Activated CD4-positive, alpha-beta T cell treated with anti-CD3 and anti-CD28 coated beads for 36 hours (primary cell): ENCODE measurements around the gene MS4A4A. TPM values are rescaled to one million over a fixed set of nuclear protein-coding genes. Genes with fewer than 3 reads are reported as not detected.

Experiments
- ATAC-seq: fragments of 200-7000 bp; cut with Tn5 transposase; one replicate; pipeline ENCODE4 v1.10.0; 2021; ENCODE audit warnings: mild to moderate bottlenecking, moderate library complexity
- CTCF ChIA-PET: fragments of 350-600 bp; sonication (Branson Sonifier 250); formaldehyde crosslinking; loops from one replicate; lab custom pipeline; 2021; ENCODE audit warnings: antibody characterized with exemption; lab: Charles Lee
- POLR2A ChIA-PET: fragments of 350-600 bp; sonication (Branson Sonifier 250); formaldehyde crosslinking; loops from one replicate; lab custom pipeline; 2021; ENCODE audit warnings: antibody characterized with exemption, inconsistent platforms; lab: Charles Lee
- DNase-seq: peaks from one replicate; pipeline ENCODE4 v3.0.0-alpha.2; 2020
- H3K27ac Mint-ChIP-seq: one replicate; pipeline ENCODE4 v1.8.0; 2021; ENCODE audit warnings: mixed read lengths
- H3K27me3 Mint-ChIP-seq: one replicate; pipeline ENCODE4 v1.8.0; 2021; ENCODE audit warnings: mixed read lengths
- H3K36me3 Mint-ChIP-seq: one replicate; pipeline ENCODE4 v1.8.0; 2021; ENCODE audit warnings: low read depth, mixed read lengths
- H3K4me1 Mint-ChIP-seq: one replicate; pipeline ENCODE4 v1.8.0; 2021; ENCODE audit warnings: mixed read lengths
- H3K4me3 Mint-ChIP-seq: one replicate; pipeline ENCODE4 v1.8.0; 2021; ENCODE audit warnings: mild to moderate bottlenecking, moderate library complexity, mixed read lengths
- H3K9me3 Mint-ChIP-seq: one replicate; pipeline ENCODE4 v1.8.0; 2021; ENCODE audit warnings: low read depth, mixed read lengths
- intact Hi-C, 2 experiments: fragments of 100-400 bp; cut with DNase I in 1 of 2; cut with micrococcal nuclease in 1 of 2; formaldehyde crosslinking; loops; one replicate each; pipeline versions ENCODE4 v1.14.2 to v1.15.1; 2022 to 2024; cut with DNase I, micrococcal nuclease
- total RNA-seq, 2 experiments: library from RNA; stranded (reverse); gene quantifications; one replicate each; pipeline ENCODE4 v1.2.3, GENCODE V29; 2021

The MS4A4A gene
- not detected for total RNA-seq

GRCh38 chr11:60280412-60280811 lies at the start of gene MS4A4A:
TSS of gene MS4A4A (plus strand) at chr11:60280666. CDS start at chr11:60280676, 10 bp downstream.
- intact Hi-C loops, result no loop called here
- Mint-ChIP-seq H3K36me3 (no peaks in the 10 kb centered on the region), H3K4me1 (no peaks in the 10 kb centered on the region), H3K9me3 (no peaks in the 10 kb centered on the region), H3K4me3 (no peak within 1 kb of the TSS), H3K27ac (no peak within 1 kb of the TSS), H3K27me3 (peaks cover 12% of the 10 kb centered on the region)
- DNase-seq (no peak), ATAC-seq (no peak)
- ChIA-PET CTCF (no interaction called here), POLR2A (no interaction called here)

DNA sequence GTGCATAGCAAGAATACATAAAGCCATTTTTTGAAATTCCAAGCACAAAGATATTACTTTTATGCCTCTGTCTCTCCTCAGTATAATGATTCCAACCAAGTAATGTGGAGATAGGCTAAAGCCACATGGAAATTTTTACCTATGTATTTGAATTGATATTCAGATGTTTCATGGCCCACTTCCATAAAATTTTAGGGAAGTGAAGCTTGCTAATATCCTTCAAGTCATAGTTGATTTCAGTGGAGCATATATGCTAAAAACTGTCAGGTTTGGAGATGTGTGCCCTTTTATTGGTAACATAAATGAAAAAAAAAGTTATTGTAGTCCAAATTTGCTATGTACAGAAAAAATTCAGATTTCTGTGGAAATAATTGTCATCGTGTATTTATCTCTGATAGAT lies 49.8 kb upstream of the MS4A4A start:
- DNase-seq (no peak), ATAC-seq (no peak)
- no peaks in the 10 kb centered on the region for H3K4me1 Mint-ChIP-seq
- H3K27me3 Mint-ChIP-seq, result peaks cover 4% of the 10 kb centered on the region
- no peaks in the 10 kb centered on the region for H3K36me3 Mint-ChIP-seq
- H3K9me3 Mint-ChIP-seq, result no peaks in the 10 kb centered on the region
- intact Hi-C loops, result no loop called here
- ChIA-PET CTCF (interaction anchor here (0.6 to 0.8 kb wide), 2 partner anchors 41 to 154 kb away, joined by 3 read pairs; no protein-coding TSS in a partner anchor), POLR2A (no interaction called here)
- no peak overlapping the region for H3K27ac Mint-ChIP-seq
- no peak overlapping the region for H3K4me3 Mint-ChIP-seq

DNA sequence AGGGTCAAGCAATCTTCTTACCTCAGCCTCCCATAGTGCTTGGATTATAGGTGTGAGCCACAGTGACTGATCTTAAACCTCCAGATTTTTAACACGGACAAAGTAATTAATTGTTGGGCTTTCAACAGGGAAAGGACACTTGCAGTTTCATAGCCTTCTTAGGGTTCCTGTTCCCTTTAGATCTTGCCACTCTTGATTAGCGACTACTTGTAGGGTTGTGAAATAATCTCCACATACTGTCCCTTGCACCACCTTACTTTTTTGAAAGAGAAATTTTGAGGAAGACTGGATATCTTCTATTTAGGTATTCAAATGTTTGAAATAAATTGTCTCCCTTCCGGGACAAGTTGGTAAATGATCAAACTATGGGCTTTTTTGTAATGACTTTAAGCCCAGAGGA lies 45.1 kb upstream of the MS4A4A start:
- Mint-ChIP-seq H3K36me3 (no peaks in the 10 kb centered on the region), H3K4me1 (no peaks in the 10 kb centered on the region), H3K27ac (no peak overlapping the region), H3K4me3 (no peak overlapping the region), H3K9me3 (no peaks in the 10 kb centered on the region), H3K27me3 (peaks cover 8% of the 10 kb centered on the region)
- ChIA-PET POLR2A (no interaction called here), CTCF (no interaction called here)
- no peak for ATAC-seq
- intact Hi-C loops, result no loop called here
- no peak for DNase-seq

DNA sequence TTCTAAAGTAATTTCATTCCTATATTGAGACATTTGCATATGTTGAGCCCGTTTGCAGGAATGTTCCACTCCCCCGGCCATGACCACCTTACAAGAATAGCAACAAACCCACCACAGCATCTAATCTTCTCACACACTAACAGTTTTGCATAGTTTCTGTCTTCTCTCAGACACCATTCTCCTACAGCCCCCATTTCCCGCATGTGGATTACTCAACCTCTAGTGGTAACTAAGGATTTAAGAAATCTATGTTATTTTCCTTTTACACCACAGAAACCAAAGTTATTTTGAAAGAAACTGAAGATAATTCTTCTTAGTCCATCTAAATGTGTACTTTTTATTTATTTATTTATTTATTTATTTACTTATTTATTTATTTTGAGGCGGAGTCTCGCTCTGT lies 39.8 kb upstream of the MS4A4A start:
- Mint-ChIP-seq H3K4me3 (no peak overlapping the region), H3K36me3 (no peaks in the 10 kb centered on the region), H3K27ac (no peak overlapping the region), H3K9me3 (no peaks in the 10 kb centered on the region), H3K4me1 (no peaks in the 10 kb centered on the region), H3K27me3 (peaks cover 14% of the 10 kb centered on the region)
- intact Hi-C loops, result no loop called here
- no peak for DNase-seq
- no peak for ATAC-seq
- ChIA-PET CTCF (no interaction called here), POLR2A (no interaction called here)

- CTCF ChIA-PET, result no interaction called here
- no peak for ATAC-seq
These were observed 38.7 kb upstream of the MS4A4A start for GRCh38 chr11:60241786-60242185.

GRCh38 chr11:60242740-60243239 lies 37.7 kb upstream of the MS4A4A start, which contains the start of gene MS4A4E:
TSS of gene MS4A4E (minus strand) at chr11:60243137. CDS start at chr11:60230055, 13,082 bp downstream.
- POLR2A ChIA-PET, result no interaction called here
- intact Hi-C loops, result no loop called here
- Mint-ChIP-seq H3K9me3 (no peaks in the 10 kb centered on the region), H3K27ac (no peak within 1 kb of the TSS), H3K4me3 (no peak within 1 kb of the TSS), H3K27me3 (peaks cover 18% of the 10 kb centered on the region), H3K4me1 (no peaks in the 10 kb centered on the region), H3K36me3 (no peaks in the 10 kb centered on the region)
- DNase-seq (no peak), ATAC-seq (no peak)
- CTCF ChIA-PET, result no interaction called here

More at GRCh38 chr11:60241786-60242185, 38.7 kb upstream of the MS4A4A start:
- H3K27ac Mint-ChIP-seq, result no peak overlapping the region
- peaks cover 16% of the 10 kb centered on the region for H3K27me3 Mint-ChIP-seq
- intact Hi-C loops, result no loop called here
- POLR2A ChIA-PET, result no interaction called here
- H3K9me3 Mint-ChIP-seq, result no peaks in the 10 kb centered on the region
- no peak for DNase-seq
- no peaks in the 10 kb centered on the region for H3K4me1 Mint-ChIP-seq
- H3K4me3 Mint-ChIP-seq, result no peak overlapping the region
- H3K36me3 Mint-ChIP-seq, result no peaks in the 10 kb centered on the region

DNA sequence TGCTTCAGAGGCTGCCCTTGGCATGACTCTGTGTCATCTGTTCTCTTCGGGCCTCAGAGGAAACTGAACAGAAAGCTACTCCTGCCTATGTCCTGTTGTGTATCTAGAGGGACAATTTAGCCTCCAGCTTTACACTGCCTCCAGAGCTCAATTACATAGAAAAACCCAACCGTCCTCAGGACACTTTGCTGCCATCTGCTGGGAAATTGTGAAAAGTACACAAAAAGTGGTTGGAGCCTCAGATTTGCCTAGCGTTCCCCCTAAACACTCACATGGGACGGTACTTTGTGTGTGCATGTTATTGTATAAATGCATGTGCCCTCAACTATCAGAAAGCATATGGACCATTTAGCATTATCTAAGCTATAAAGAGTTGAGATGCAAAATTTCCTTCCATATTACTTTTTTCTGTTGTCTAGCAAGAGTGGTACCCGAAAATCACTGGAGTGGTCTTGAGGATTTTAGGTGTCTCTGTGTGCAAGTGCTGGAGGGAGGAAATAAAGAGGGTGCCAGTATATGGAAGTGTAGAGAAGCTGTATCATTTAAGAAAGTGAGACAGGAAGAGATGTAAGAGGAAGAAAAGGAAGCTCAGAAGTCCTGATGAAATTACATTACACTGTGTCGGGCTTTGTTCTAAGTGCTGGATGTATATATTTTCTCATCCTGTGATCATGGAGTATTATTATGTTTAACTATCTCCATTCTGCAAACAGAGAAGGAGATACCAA lies 28.8 kb upstream of the MS4A4A start:
- Mint-ChIP-seq H3K27me3 (peaks cover 35% of the 10 kb centered on the region), H3K4me3 (no peak overlapping the region), H3K9me3 (peaks cover 6% of the 10 kb centered on the region), H3K36me3 (peaks cover 4% of the 10 kb centered on the region), H3K27ac (no peak overlapping the region), H3K4me1 (no peaks in the 10 kb centered on the region)
- peak; percentile 52 for DNase-seq
- intact Hi-C loops, result loop anchor here in 1 of 2 experiments (1.0 to 5.0 kb wide), 3 partner anchors 82 to 499 kb away; no protein-coding TSS in a partner anchor
- ChIA-PET POLR2A (no interaction called here), CTCF (interaction anchor here (0.6 to 1.6 kb wide), 18 partner anchors 8 to 429 kb away, joined by 3 to 6 read pairs (median 4); no protein-coding TSS in a partner anchor)
- ATAC-seq, result no peak

- ChIA-PET CTCF (interaction anchor here (0.6 to 1.6 kb wide), 7 partner anchors 8 to 430 kb away, joined by 3 to 6 read pairs (median 4); no protein-coding TSS in a partner anchor), POLR2A (no interaction called here)
- no peak overlapping the region for H3K27ac Mint-ChIP-seq
- no peaks in the 10 kb centered on the region for H3K4me1 Mint-ChIP-seq
- intact Hi-C loops, result loop anchor here in 1 of 2 experiments (5.0 kb wide), 1 partner anchor 500 kb away; no protein-coding TSS in a partner anchor
- H3K36me3 Mint-ChIP-seq, result peaks cover 4% of the 10 kb centered on the region
- H3K9me3 Mint-ChIP-seq, result peaks cover 6% of the 10 kb centered on the region
- H3K4me3 Mint-ChIP-seq, result no peak overlapping the region
- ATAC-seq (no peak), DNase-seq (no peak)
- H3K27me3 Mint-ChIP-seq, result peaks cover 31% of the 10 kb centered on the region
These were observed 28.0 kb upstream of the MS4A4A start for GRCh38 chr11:60252213-60253108.

GRCh38 chr11:60257956-60258722 lies 22.3 kb upstream of the MS4A4A start:
- peaks cover 9% of the 10 kb centered on the region for H3K27me3 Mint-ChIP-seq
- ATAC-seq, result peak; percentile 42
- CTCF ChIA-PET, result no interaction called here
- POLR2A ChIA-PET, result no interaction called here
- peaks cover 12% of the 10 kb centered on the region for H3K9me3 Mint-ChIP-seq
- no peak overlapping the region for H3K4me3 Mint-ChIP-seq
- intact Hi-C loops, result no loop called here
- H3K36me3 Mint-ChIP-seq, result peaks cover 4% of the 10 kb centered on the region
- DNase-seq, result no peak
- H3K4me1 Mint-ChIP-seq, result peaks cover 2% of the 10 kb centered on the region
- H3K27ac Mint-ChIP-seq, result no peak overlapping the region

DNA sequence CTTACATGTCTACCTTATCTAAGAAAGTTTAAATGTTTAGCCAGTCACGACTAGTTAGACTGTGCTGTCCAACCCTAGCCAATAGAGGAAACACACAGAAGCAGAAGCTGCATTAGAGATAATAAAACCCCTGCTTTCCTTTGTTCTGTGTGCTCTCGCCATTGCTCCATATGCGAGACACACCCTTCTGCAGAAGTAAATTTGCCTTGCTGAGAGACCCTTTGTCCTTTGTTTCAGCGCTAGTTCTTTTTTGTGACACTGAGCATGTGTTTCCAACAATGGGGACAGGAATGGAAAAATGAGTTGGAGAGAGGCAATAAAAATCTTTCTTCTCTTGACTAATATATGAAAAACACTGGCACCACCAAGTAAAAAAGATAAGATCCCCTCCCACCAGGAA lies 19.5 kb upstream of the MS4A4A start:
- peaks cover 6% of the 10 kb centered on the region for H3K27me3 Mint-ChIP-seq
- no peaks in the 10 kb centered on the region for H3K36me3 Mint-ChIP-seq
- ATAC-seq, result no peak
- peaks cover 2% of the 10 kb centered on the region for H3K4me1 Mint-ChIP-seq
- no peak for DNase-seq
- CTCF ChIA-PET, result no interaction called here
- no peak overlapping the region for H3K4me3 Mint-ChIP-seq
- no peak overlapping the region for H3K27ac Mint-ChIP-seq
- peaks cover 6% of the 10 kb centered on the region for H3K9me3 Mint-ChIP-seq
- intact Hi-C loops, result loop anchor here in 1 of 2 experiments (10.0 kb wide), 1 partner anchor 224 kb away; no protein-coding TSS in a partner anchor
- POLR2A ChIA-PET, result no interaction called here

DNA sequence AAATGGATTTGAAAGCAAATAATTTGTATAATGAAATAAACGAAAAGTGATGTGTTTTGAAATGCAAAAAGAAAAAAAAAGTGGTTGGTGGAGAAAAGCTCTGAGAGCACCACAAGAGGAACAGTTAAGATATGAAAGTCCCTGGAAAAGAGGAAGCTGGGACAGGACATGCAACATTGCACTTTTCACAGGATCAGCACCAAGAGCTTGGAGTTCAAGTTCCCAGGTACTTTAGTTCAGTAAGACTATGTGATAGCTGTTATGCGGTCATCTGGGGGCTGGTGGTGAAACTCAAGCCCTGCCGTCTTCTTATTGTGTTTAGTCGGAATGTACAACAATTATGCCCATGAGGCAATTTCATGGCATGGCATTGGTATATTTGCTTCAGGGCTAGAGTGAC lies 17.1 kb upstream of the MS4A4A start:
- H3K36me3 Mint-ChIP-seq, result no peaks in the 10 kb centered on the region
- CTCF ChIA-PET, result no interaction called here

More for the DNA sequence above, 17.1 kb upstream of the MS4A4A start:
- Mint-ChIP-seq H3K27ac (no peak overlapping the region), H3K4me3 (no peak overlapping the region), H3K9me3 (peaks cover 6% of the 10 kb centered on the region), H3K4me1 (no peaks in the 10 kb centered on the region), H3K27me3 (peaks cover 14% of the 10 kb centered on the region)
- DNase-seq (no peak), ATAC-seq (no peak)
- POLR2A ChIA-PET, result no interaction called here
- intact Hi-C loops, result loop anchor here in 1 of 2 experiments (10.0 kb wide), 1 partner anchor 221 kb away; no protein-coding TSS in a partner anchor
